Progenitor cell of endocrine pancreas (in vitro differentiated cells): ENCODE results near the gene C16orf96. TPM values are rescaled to one million over a fixed set of nuclear protein-coding genes. Genes with fewer than 3 reads are reported as not detected.

Experiments
- DNase-seq: peaks from one replicate; pipeline ENCODE4 v3.0.0; 2021; ENCODE audit warnings: low spot score; ENCODE audit not compliant: unreplicated experiment
- H3K27ac Mint-ChIP-seq: 2 replicates; pipeline ENCODE4 v1.8.0; 2021; ENCODE audit warnings: mild to moderate bottlenecking, moderate library complexity, mixed read lengths
- H3K27me3 Mint-ChIP-seq: 2 replicates; pipeline ENCODE4 v1.8.0; 2021; ENCODE audit warnings: mixed read lengths
- H3K36me3 Mint-ChIP-seq: 2 replicates; pipeline ENCODE4 v1.8.0; 2022; ENCODE audit warnings: mixed read lengths; ENCODE audit not compliant: insufficient read depth
- H3K4me1 Mint-ChIP-seq: 2 replicates; pipeline ENCODE4 v1.8.0; 2021; ENCODE audit warnings: low read depth, mixed read lengths
- H3K4me3 Mint-ChIP-seq: 2 replicates; pipeline ENCODE4 v1.8.0; 2021; ENCODE audit warnings: low read depth, mild to moderate bottlenecking, moderate library complexity, mixed read lengths
- H3K9me3 Mint-ChIP-seq: 2 replicates; pipeline ENCODE4 v1.8.0; 2021; ENCODE audit warnings: low read depth, mixed read lengths
- total RNA-seq: library from RNA; stranded (reverse); gene quantifications from 2 replicates; pipeline ENCODE4 v1.2.1, GENCODE V29; 2021
- TF ChIP-seq, protein P1 (sequence below): fragments of 200-600 bp; sonication (generic); IDR thresholded peaks from one replicate; pipeline ENCODE4 v1.5.0; 2021; ENCODE audit warnings: antibody characterized with exemption, mild to moderate bottlenecking; ENCODE audit not compliant: unreplicated experiment

Gene C16orf96
- total RNA-seq, 1 donor from 2014 or later: 1.7 TPM

DNA sequence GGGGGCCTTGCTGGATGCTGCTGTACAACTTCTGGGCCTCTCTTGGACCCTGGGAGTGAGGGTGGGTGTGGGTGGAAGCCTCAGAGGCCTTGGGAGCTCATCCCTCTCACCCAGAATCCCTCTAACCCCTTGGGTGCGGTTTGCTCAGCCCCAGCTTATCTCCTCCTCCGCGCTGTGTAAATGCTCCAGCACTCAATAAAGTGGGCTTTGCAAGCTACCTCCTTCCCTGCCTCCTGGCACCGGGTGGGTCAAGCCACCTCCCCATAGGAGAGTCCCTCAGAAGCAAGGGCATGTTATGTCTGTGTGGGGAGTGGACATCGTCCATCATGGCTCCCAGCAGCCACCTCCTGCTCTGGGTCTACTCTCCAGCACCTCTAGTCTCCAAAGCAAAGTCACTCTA is 46.0 kb upstream of the C16orf96 start:
- Mint-ChIP-seq H3K27ac (no peak overlapping the region), H3K4me3 (no peak overlapping the region), H3K27me3 (no peaks in the 10 kb centered on the region), H3K36me3 (peaks cover 7% of the 10 kb centered on the region), H3K9me3 (no peaks in the 10 kb centered on the region), H3K4me1 (no peaks in the 10 kb centered on the region)
- no peak for DNase-seq
- TF ChIP-seq, protein P1, sequence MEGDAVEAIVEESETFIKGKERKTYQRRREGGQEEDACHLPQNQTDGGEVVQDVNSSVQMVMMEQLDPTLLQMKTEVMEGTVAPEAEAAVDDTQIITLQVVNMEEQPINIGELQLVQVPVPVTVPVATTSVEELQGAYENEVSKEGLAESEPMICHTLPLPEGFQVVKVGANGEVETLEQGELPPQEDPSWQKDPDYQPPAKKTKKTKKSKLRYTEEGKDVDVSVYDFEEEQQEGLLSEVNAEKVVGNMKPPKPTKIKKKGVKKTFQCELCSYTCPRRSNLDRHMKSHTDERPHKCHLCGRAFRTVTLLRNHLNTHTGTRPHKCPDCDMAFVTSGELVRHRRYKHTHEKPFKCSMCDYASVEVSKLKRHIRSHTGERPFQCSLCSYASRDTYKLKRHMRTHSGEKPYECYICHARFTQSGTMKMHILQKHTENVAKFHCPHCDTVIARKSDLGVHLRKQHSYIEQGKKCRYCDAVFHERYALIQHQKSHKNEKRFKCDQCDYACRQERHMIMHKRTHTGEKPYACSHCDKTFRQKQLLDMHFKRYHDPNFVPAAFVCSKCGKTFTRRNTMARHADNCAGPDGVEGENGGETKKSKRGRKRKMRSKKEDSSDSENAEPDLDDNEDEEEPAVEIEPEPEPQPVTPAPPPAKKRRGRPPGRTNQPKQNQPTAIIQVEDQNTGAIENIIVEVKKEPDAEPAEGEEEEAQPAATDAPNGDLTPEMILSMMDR: no peak

DNA sequence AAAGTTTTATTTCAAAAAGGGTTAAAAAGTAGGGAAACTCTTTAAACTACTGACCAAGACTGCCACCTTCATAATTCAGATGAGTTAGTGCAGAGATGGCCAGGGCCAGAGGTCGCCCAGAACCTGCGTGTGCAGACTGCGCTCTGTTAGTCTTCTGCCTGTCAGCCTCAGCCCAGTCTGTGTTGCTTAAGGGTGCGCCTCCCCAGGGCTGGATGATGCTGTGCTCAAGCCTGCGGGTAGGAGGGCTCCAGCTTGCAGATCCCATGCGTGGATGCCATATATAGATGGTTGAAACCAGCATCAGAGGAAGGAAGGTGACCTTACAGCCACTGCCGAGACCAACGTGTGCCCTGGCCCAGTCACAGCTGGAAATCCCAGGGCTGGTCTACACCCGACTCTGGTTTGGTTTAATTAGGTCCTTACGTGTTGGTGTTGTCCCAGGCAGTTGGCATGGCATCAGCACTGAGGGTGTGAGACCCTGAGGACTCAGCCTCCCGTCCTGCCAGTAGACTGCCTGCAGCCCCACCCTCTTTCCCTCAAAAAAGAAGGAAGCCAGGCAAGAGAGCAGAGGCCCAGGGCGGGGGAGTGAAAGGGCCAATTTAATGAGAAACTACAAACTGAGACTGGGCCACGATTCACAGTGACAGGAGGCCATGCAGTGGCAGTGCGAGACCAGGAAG is 45.3 kb upstream of the C16orf96 start:
- peaks cover 7% of the 10 kb centered on the region for H3K36me3 Mint-ChIP-seq
- H3K27me3 Mint-ChIP-seq: no peaks in the 10 kb centered on the region
- no peak for DNase-seq
- no peak overlapping the region for H3K4me3 Mint-ChIP-seq
- no peak overlapping the region for H3K27ac Mint-ChIP-seq
- TF ChIP-seq, protein P1: no peak
- H3K9me3 Mint-ChIP-seq: no peaks in the 10 kb centered on the region
- no peaks in the 10 kb centered on the region for H3K4me1 Mint-ChIP-seq

DNA sequence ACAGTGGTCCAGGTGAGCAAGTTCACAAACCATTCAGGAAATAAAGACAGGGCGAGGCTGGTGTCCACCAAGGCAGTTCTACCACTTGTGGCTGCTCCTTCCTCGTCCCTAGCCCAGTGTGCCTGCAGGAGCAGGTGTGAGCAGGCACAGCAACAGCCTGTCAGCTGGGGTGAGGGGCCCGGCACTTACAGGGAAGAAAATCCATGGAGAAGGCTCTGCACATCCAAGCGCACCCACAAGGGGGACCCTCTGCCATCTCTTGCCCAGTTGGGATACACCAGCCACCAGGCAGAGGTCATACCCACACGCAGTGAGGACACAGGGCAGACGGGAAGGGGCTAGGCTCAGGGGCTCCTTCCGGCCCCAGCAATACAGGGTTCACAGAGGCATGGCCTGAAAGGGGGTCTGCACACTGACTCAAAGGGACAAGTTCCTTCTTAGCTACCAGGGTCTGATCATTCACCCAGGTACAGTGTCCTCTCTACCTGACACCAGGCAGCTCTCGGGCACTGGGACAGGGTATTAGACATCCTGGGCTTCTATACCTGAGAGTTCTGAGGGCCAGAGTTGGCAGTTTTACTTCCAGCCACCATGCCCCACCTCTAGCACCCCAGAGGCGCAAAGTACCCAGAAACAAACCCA is 44.6 kb upstream of the C16orf96 start:
- H3K4me3 Mint-ChIP-seq: no peak overlapping the region
- peak; percentile 53 for DNase-seq
- no peak overlapping the region for H3K27ac Mint-ChIP-seq
- TF ChIP-seq, protein P1: peak; percentile 66
- H3K4me1 Mint-ChIP-seq: no peaks in the 10 kb centered on the region
- peaks cover 7% of the 10 kb centered on the region for H3K36me3 Mint-ChIP-seq
- H3K9me3 Mint-ChIP-seq: no peaks in the 10 kb centered on the region
- no peaks in the 10 kb centered on the region for H3K27me3 Mint-ChIP-seq

DNA sequence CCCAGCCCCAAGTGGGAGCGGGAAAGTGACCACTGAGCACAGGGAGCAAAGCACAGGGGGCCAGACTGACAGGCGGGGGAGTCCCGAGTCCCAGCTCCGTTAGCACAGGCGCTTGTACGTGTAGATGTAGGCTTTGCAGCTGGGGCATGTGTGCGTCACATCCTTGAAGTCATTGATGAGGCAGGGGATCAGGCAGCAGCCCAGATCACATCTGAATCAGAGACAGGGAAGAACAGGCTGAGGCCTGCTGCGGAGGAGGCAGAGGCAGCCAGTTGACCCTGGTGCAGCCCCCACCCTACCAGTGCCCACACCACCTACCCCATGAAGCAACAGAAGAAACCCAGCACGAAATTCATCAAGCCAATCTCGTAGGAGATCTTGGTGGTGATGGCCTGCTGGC is 43.7 kb upstream of the C16orf96 start:
- no peaks in the 10 kb centered on the region for H3K9me3 Mint-ChIP-seq
- no peaks in the 10 kb centered on the region for H3K27me3 Mint-ChIP-seq
- TF ChIP-seq, protein P1: no peak
- no peak overlapping the region for H3K27ac Mint-ChIP-seq
- peaks cover 7% of the 10 kb centered on the region for H3K36me3 Mint-ChIP-seq
- H3K4me1 Mint-ChIP-seq: no peaks in the 10 kb centered on the region
- DNase-seq: no peak
- H3K4me3 Mint-ChIP-seq: no peak overlapping the region

DNA sequence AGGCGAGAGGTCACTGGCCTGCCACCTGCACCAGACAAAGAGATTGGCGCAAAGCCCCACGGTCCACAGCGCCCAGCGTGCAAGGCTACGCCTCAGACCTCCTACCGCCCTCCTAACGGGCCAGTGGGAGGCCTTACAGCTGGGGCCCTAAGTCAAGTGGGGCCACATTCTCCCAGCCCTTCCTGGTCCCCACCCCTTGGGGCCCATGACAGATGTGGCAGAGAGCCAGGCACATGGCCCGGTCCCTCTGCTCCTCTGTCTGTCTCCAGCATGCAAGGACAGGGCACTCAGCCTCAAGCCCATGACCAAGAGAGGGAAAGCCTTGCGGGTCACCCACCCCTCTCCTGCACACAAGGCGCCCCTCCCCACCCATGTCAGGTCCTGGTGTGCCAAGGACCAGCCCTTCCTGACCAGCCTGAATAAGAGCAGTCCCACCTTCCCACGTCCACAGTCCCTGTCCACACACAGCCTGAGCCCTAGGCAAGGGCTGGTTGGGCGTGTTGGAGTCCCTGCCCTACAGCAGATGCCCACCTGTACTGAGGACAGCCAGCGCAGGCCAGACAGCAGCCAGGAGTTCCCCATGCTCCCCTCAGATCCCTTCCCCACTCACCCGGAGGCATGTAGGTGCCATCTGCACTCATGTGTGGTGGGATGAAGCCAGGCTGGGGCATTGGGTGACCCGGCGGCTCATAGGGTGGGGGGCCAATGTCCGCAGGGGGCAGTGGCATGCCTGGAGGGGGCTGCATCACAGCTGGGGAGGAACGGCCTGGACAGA is 42.9 kb upstream of the C16orf96 start:
- TF ChIP-seq, protein P1: no peak
- no peaks in the 10 kb centered on the region for H3K4me1 Mint-ChIP-seq
- H3K27me3 Mint-ChIP-seq: no peaks in the 10 kb centered on the region
- H3K36me3 Mint-ChIP-seq: peaks cover 4% of the 10 kb centered on the region
- no peaks in the 10 kb centered on the region for H3K9me3 Mint-ChIP-seq
- no peak overlapping the region for H3K4me3 Mint-ChIP-seq
- DNase-seq: no peak
- H3K27ac Mint-ChIP-seq: no peak overlapping the region
